GM21619 (cell line): ENCODE data around the gene EHD3.

Source experiments
- ATAC-seq: cut with Tn5 transposase; IDR thresholded peaks from one replicate; pipeline ENCODE4 v1.9.1; 2021; ENCODE audit not compliant: unreplicated experiment

Gene EHD3

DNA sequence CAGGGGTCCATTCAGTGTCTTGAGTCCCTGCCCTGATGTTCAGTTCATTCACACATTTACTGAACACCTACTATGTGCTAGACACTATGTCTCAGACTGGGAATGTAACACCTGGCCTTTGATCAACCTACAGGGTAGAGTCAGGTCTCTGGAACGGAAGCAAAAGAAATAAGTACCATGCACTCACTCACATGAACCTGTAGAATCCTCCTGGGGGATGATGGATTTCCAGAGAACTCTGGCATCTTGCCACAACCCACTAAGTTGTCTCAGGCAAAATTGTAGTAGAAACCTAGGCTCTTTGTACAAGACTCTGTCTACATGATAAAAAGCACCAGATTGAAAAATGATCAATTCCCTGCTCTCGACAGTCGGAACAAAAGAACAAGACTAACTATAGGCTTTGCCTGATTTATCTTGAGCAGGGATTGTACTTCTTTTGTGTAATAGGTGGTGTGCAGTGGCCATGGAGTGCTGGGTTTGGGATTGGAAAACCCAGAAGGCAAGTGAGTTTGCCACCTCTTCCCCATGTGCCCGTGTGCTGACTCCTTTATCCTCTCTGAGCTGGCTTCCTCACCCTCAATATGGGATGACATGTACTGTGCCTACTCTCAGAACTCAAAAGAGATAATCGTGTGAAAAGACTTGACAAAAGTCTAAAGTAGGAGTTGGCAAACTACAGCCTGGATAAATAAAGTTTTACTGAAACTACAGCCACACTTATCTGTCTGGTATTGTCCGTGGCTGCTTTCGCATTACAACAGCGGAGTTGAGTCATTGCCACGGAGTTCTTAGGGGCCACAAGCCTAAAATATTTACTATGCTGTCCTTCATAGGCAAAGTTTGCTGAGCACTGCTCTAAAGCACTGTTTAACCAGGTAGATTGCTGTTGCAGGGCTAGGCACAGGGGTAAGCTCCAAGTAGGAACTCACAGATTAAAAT, 21.0 kb upstream of the EHD3 start:
- ATAC-seq, result no peak

DNA sequence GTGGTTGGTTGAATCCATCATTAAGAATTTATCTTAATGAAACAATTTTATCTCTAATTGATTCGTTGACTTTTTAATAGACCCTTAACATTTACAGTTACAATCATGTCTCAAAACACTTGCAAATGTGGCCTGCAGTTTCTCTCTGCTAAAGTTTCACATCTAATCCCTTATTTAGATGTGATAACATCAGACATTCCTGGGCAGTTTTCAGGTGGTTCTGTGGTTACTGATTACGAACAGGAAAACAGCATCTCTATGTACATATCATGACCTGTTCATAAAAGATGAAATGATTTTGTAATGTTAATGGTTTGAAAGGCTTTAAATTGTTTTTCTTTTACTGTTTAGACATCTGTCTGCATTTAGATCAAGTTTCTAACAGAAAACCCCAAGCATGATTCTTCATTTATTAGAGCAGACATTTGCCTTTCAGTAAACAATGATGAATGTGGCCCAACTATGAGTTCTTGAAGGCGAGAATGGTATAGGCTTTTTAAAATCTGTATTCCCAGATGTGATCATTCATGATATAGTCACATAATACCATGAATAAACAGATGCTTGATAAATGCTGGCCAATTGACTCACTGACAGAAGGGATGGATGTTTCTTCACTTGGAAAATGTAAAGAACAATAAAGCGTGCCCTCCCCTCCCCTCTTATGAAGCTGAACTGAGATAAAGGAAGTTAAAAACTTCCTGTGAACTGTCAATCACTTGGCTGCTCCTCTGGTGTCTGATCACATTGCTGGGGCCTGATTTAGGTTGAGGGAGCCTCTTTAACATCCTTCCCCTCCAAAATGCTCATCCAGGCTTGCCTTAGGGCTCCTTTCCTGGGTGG, 20.1 kb upstream of the EHD3 start:
- no peak for ATAC-seq

- ATAC-seq, result no peak
Measured at GRCh38 chr2:31214444-31214915, 19.5 kb upstream of the EHD3 start.

- ATAC-seq, result no peak
Measured at GRCh38 chr2:31216734-31217133, 17.2 kb upstream of the EHD3 start.

- ATAC-seq, result no peak
Measured at GRCh38 chr2:31217465-31218200, 16.3 kb upstream of the EHD3 start, which contains the start of gene CAPN14. CAPN14 (minus strand) TSS chr2:31217515; CDS start chr2:31205447, 12,068 bp downstream.

DNA sequence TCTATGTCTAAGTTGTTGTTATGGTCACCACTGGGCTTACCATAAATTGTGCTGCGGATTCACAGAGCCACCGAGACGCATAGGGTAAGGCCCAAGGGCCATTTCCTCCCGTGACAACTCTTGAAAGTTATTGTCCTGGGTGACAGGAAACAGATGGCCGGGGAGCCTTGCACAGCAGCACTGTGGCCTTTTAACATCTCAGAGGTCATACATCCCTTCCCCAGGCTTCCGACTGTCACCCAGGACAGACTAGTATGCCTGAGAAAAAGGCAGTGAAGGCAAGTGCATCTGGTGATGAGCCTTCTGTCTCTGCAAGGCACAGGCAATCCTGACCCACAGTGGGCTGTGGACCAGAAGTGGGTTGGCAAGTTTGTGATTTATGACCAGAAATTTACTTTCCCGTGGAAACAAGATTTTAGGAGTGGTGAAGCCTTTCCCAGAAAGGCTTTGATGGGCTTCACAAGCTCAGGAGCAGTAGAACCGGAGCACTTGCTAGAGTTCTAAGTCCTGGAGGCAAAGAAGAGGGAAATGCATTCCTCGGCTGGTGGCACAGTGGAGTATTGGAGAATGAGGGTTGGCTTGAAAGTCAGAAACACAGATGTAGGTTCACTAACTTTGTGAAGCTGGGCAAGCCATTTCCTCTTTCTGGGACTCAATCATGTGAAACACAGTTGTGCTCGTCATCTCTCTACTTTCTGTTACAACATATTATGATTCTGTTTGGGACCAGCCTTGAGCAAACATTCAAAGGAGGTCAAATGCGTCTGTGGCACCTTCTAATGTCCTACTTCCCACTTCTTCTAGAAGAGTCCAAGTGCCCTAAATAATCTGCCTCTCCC, 14.6 kb upstream of the EHD3 start:
- ATAC-seq, result peak; percentile 73

- no peak for ATAC-seq
Measured at GRCh38 chr2:31221544-31221943, 12.4 kb upstream of the EHD3 start.

- no peak for ATAC-seq
Measured at GRCh38 chr2:31222071-31222470, 11.9 kb upstream of the EHD3 start.

GRCh38 chr2:31223026-31223425, 10.9 kb upstream of the EHD3 start:
- no peak for ATAC-seq

GRCh38 chr2:31223749-31224148, 10.2 kb upstream of the EHD3 start:
- ATAC-seq, result no peak

DNA sequence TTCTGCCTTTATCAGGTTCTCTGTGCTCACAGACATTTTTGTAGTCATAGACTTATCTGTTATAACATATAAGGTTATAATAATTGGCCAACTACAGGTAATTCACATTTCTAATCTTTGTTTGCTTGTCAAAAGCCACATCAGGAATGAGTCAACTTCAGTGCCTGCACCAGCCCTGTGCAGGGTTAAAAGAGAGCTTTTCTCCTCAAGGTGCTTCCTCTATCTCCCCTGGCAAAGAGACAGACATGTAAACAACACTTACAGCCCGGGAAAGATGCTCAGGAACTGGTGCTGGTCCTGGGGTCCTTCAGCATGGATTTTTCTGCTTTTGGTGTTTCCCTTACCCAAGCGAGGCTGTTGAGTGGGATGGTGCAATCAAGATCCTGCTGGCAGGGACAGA, 7.7 kb upstream of the EHD3 start:
- no peak for ATAC-seq

DNA sequence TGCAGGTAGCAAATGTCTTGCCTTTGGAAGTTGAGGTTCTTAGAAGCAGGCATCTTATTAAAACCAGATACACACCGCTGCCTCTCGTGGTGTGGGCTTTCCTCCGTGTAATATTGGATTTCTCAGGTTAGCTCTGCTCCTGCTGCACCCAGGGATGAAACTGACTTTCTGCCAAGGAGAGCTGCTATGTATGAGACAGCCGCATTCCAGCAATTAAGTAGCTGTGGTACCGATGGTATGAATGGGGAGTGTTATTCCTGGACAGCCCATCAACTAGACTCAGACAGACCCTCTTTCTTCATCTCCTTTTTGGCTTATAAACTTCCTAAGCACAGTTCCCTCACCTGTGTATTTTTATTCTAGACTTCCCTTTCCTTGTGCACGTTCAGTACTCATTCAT, 6.8 kb upstream of the EHD3 start:
- no peak for ATAC-seq

DNA sequence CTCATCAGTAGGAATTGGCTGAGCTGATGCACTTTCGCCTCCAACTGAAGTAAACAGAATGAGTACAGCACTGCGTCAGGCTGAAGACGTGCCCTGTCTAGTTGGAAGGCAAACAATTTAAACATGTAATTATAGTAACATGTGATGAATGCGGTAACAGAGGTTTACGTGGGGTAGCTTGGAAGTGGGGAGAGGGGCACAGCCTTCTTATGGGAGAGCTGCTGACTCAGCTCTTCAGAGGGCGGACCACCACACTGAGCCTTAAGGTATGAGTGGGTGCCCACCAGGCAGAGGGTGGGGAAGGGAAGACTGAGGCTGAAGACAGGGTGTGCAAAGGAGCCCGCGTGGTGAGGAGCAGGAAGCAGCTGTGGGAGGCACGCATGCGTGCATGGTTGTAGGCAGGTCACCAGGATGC, 6.2 kb upstream of the EHD3 start:
- no peak for ATAC-seq

GRCh38 chr2:31228717-31229116, 5.2 kb upstream of the EHD3 start:
- no peak for ATAC-seq

DNA sequence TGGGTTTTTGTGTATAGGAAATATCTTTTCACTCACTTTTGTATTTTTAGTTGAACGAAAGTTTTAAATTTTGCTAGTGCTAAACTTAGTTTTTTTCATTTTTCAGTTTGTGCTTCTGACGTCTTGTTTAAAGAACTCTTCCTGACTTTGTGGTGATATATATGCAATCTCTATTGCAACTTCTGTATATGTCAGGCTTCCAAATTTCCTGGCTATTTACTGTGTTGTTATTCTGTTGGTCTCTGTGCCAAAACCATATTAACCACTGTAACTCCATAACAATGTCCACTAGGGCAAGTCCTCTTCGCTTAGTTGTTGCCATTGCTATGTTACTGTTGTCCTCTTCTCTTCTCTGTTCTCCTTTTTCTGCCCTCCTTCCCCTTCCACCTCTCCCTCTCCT, 3.2 kb upstream of the EHD3 start:
- ATAC-seq, result no peak

GRCh38 chr2:31231571-31232302, 2.2 kb upstream of the EHD3 start:
- no peak for ATAC-seq

DNA sequence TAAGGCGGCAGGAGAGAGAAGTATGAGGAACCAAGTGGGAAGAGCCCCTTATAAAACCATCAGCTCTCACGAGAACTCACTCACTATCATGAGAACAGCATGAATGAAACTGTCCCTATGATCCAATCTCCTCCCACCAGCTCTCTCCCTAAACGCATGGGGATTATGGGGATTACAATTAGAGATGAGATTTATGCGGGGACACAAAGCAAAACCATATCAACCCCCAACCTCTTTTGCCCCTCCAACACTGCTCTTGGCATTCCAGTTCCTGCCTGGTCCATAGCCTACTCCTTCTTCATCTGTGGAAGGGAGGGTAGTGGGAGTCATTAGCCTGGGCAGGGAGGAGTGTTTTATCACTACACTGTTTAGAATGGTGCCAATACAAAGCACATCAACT, 1.4 kb upstream of the EHD3 start:
- ATAC-seq, result no peak

DNA sequence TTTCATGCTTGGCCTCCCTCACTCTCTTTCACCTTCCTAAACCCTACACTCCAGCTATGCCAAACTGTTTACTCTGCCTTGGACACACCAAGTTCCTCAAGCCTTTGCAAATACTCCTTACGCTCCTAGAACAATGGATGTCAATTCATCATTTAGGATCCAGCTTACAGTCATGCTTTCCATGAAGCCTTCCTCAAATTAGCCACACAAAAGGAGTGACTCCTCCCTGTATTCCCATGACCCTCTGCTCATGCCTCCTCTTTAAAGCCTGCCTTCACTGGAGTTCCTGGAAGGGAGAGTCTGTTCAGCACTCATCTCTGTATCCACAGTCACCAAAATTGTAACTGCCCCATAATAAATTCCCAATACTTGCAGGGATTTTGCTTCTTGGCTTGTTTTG, 721 bp upstream of the EHD3 start:
- no peak for ATAC-seq

DNA sequence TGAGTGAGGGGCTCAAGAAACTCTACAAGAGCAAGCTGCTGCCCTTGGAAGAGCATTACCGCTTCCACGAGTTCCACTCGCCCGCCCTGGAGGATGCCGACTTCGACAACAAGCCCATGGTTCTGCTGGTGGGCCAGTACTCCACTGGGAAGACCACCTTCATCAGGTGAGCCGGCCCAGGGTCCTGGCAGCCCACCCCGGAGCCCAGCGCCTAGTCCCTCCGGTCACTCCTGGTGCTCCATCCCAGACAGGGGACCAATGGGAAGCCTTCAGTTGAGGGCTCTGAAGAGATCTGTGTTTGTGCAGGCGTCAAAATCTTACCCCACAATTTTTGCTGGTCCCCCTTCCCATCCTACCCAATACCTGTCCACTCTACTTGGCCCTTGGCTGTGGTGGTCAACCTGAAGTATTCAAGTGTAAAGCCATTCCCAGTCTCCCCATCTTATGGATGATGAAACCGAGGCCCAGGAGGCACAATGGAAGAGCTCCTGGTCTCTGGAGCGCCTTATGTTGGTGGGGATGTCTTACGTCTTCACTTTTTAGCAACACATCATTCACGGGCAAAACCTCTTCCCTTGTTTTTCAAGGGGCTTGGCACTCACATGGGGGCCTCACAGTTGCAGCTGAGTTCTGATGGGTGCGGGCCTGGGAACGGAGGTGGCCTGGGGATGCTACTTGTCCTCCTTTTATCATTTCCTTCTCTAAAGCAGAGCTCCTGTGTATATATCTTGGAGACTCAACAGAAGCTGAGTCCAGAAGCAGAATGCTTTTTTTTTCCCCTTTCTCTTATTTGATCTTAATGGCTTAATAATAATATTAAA, 941 bp downstream of the EHD3 start:
- no peak for ATAC-seq
